BE2C (cell line): Measurements from ENCODE around the gene TPST1.

Experiments used
- DNase-seq: peaks from one replicate; pipeline ENCODE4 v3.0.0-alpha.2; 2020
- H3K27me3 ChIP-seq: fragments of 250-450 bp; sonication (Bioruptor Pico); 2 replicates; pipeline ENCODE4 v1.5.1; 2020; ENCODE audit warnings: mild to moderate bottlenecking
- H3K36me3 ChIP-seq: fragments of 250-450 bp; sonication (Bioruptor Pico); 2 replicates; pipeline ENCODE4 v1.5.1; 2020; ENCODE audit warnings: mild to moderate bottlenecking
- H3K4me1 ChIP-seq: fragments of 250-450 bp; sonication (Bioruptor Pico); 2 replicates; pipeline ENCODE4 v1.5.1; 2020
- H3K4me3 ChIP-seq: 2 replicates; pipeline ENCODE4 v1.5.1; 2011; ENCODE audit warnings: low read depth, low read length
- H3K9me3 ChIP-seq: fragments of 250-450 bp; sonication (Bioruptor Pico); 2 replicates; pipeline ENCODE4 v1.5.1; 2020
- TF ChIP-seq, protein P1 (sequence below): IDR thresholded peaks from 2 replicates; pipeline ENCODE4 v1.5.1; 2012; ENCODE audit warnings: mild to moderate bottlenecking, low read depth, low read length

Gene TPST1

GRCh38 chr7:66277492-66277891 lies 72.4 kb downstream of the TPST1 start:
- TF ChIP-seq, protein P1, sequence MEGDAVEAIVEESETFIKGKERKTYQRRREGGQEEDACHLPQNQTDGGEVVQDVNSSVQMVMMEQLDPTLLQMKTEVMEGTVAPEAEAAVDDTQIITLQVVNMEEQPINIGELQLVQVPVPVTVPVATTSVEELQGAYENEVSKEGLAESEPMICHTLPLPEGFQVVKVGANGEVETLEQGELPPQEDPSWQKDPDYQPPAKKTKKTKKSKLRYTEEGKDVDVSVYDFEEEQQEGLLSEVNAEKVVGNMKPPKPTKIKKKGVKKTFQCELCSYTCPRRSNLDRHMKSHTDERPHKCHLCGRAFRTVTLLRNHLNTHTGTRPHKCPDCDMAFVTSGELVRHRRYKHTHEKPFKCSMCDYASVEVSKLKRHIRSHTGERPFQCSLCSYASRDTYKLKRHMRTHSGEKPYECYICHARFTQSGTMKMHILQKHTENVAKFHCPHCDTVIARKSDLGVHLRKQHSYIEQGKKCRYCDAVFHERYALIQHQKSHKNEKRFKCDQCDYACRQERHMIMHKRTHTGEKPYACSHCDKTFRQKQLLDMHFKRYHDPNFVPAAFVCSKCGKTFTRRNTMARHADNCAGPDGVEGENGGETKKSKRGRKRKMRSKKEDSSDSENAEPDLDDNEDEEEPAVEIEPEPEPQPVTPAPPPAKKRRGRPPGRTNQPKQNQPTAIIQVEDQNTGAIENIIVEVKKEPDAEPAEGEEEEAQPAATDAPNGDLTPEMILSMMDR = no peak
- Histone ChIP-seq H3K9me3 (no peaks in the 10 kb centered on the region), H3K36me3 (no peaks in the 10 kb centered on the region), H3K4me3 (no peak overlapping the region), H3K27me3 (no peaks in the 10 kb centered on the region), H3K4me1 (no peaks in the 10 kb centered on the region; the same call in 1 of the 2 replicates)
- DNase-seq = no peak

GRCh38 chr7:66279912-66280311 lies 74.8 kb downstream of the TPST1 start:
- TF ChIP-seq, protein P1 = no peak
- no peak overlapping the region for H3K4me3 ChIP-seq
- H3K36me3 ChIP-seq = no peaks in the 10 kb centered on the region
- no peak for DNase-seq
- peaks cover 8% of the 10 kb centered on the region; the same call in 1 of the 2 replicates for H3K4me1 ChIP-seq
- no peaks in the 10 kb centered on the region for H3K9me3 ChIP-seq
- no peaks in the 10 kb centered on the region for H3K27me3 ChIP-seq

DNA sequence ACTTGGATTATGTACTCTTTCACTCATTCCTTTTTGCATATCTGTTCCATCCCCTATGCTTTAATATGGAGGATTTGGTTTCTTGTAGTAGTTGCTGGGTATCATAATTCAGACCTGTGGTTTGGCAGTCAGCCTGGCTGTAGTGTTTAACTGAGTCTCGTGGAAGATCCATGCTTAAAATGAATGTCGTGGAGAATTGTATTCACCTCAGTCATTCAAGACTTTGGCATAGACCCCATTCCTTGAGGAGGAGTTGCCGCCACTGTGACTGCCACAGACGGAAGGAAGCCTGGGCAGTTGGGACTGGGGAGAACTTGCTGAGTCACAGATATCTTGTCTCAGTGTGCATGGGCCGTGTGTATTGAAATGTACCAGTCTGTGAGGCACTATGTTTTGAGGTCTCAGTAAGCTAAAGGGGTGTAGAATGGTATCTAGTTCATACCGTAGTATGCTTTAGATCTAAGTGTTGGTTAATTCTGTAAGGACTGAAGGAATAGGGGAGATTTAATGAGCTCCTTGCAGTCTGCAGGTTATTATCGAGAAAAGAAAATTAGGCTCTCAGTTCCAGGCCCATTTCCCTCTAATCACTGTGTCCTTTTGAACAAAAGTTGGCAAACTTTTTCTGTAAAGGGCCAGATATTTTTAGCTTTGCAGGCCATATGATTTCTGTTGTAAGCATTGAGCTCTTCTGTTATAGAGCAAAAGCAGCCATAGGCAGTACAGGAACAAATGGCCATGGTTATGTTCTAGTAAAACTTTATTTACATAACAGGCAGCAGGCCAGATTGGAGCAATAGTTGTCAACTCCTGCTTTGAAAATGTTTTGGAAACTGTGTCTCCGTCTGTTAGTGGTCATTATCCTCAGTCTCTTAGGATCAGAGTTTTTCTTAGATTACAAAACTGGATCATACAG lies 76.8 kb downstream of the TPST1 start:
- no peaks in the 10 kb centered on the region for H3K36me3 ChIP-seq
- H3K4me1 ChIP-seq = peaks cover 8% of the 10 kb centered on the region; the same call in 1 of the 2 replicates
- H3K9me3 ChIP-seq = no peaks in the 10 kb centered on the region
- no peak for DNase-seq
- no peak overlapping the region for H3K4me3 ChIP-seq
- TF ChIP-seq, protein P1 = no peak
- no peaks in the 10 kb centered on the region for H3K27me3 ChIP-seq

DNA sequence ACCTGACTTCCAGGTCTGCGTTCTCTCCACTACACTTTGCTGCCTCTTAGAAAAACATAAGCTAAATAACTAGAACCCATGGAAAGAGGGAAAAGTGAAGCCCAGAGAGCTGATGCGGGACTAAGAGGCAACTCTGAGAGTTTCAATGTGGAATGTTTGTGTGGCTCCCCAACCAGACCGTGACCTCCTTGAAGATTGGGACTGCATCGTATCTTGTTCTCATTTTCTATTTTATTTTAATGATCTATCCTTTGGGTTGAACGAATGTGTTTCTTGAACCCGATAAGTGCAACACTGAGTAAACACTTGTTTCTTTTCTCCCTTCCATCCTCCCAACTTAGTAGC lies 77.4 kb downstream of the TPST1 start:
- Histone ChIP-seq H3K4me1 (peaks cover 8% of the 10 kb centered on the region; the same call in 1 of the 2 replicates), H3K36me3 (no peaks in the 10 kb centered on the region)
- TF ChIP-seq, protein P1 = no peak

DNA sequence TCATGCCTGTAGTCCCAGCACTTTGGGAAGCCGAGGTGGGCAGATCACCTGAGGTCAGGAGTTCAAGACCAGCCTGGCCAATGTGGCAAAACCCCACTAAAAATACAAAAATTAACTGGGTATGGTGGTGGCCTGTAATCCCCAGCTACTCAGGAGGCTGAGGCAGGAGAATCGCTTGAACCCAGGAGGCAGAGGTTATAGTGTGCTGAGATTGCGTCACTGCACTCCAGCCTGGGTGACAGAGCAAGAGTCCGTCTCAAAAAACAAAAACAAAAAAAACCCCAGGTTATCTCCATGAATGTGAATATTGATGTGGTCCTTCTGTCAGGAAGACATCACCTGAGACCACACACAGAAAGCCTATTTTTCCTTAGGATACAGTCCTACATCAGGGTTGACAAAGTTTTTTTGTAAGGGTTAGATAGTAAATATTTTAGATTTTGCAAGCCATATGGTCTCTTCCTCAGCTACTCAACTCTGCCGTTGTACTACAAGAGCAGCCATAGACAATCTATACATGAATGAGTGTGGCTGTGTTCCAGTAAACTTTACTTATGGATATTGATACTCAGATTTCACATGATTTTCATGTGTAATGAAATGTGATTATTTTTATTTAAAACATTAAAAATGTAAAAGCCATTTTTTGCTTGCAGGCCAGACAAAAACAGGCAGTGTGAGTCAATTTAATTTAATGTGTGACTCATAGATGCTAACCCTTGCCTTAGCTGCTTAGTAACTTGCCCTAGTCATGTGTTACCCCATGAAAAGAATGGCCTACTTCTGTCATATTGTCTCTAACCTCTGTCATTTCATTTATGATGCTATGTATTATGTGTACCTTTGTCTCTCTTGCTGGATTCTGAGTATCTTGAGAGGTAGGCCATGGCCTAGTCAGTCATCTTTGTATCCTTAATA lies 78.1 kb downstream of the TPST1 start:
- no peak overlapping the region for H3K4me3 ChIP-seq
- DNase-seq = no peak
- H3K36me3 ChIP-seq = no peaks in the 10 kb centered on the region
- no peaks in the 10 kb centered on the region for H3K9me3 ChIP-seq
- no peaks in the 10 kb centered on the region for H3K27me3 ChIP-seq
- TF ChIP-seq, protein P1 = no peak
- H3K4me1 ChIP-seq = peaks cover 8% of the 10 kb centered on the region; the same call in 1 of the 2 replicates

More for the DNA sequence above, 77.4 kb downstream of the TPST1 start:
- no peaks in the 10 kb centered on the region for H3K9me3 ChIP-seq
- H3K4me3 ChIP-seq = no peak overlapping the region
- no peak for DNase-seq
- H3K27me3 ChIP-seq = no peaks in the 10 kb centered on the region
